ENCODE measurements around the gene OPTC. TPM values are rescaled to one million over a fixed set of nuclear protein-coding genes. Genes with fewer than 3 reads are reported as not detected.

Gene OPTC
- total RNA-seq, 1 donor from 2014 or later, result not detected

DNA sequence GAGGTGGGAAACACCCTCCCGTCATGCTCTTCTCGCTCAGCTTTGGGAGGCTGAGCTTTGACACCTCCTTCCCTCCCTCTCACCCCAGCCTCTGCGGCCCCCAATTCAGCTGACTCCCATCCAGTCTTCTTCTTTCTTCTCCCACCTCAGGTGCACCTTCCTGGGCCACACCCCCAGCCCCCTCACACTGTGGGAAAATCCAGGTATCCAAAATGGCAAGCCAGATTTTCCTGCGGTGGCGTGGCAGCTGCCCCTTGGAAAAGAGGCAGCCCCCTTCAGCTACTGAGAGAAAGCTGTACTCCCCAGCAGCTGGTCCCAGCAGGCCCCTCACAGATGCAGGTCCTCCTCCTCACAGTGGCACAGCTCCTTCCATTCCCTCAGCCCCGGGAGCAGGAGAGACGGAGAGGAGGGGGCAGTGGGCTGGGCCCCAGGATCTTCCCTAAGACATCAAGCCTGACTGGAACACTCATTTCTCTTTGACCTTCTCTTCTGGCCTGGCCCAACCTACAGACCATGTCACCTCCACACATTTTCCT is 61.6 kb downstream of the OPTC start:
- ATAC-seq (no peak), DNase-seq (ENCODE audit: low spot score) (no peak)

DNA sequence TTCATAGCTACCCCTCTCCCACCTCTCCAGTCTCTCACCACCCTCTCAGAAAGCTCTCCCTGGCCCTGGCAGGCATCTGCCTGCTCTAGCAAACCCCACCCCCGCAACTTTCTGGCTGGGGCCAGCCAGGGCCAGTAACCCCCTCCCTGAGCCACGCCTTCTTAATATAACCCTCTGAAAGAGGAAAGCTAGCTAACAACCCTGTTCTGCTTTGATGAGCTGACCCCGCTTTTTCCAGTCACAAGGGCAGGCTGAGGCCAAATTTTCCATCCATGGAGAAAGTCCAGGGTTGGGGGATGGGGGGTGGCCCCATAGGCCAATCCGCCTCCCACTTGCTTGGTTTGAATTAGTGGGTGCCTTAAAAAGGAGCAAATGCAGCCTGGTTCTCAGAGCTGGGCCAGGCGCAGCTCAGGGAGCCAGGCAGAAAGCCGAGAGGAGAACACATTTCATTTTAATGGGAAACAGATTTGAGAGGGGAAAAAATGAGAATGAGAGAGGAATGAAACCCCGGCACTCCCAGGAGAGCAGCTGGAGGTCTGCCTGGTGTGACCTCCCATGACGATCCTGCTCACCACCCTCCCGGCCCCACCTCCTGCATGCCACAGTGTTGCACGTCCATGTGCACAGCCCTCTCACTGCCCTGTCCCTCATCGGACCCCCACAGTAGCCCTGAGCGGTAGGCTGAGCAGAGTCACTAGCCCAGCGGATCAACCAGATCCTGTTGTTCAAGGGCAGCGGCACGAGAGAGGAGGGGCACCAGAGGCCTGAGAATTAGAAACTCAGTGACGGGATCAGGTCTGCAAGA is 62.3 kb downstream of the OPTC start:
- no peak for ATAC-seq
- no peak for DNase-seq (ENCODE audit: low spot score)

DNA sequence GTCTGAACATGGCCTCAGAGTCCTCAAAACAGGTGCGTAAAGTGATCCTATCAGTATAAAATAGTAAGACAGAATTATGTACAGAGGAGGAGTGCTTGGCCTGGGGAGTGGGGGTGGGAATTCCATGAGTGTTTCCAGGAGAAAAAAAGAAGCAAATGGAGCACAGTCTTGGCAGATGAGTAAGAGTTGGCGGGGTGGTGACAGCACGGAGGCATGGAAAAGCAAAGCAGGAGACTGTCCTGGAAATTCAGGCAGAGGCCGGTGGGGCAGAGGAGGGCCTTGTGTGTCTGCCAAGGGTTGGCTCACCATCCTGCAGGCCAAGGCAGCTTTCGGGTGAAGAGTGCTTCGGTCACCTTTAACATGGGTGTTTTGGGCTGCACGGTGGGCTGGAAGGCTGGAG is 63.4 kb downstream of the OPTC start:
- ATAC-seq, result no peak
- DNase-seq (ENCODE audit: low spot score), result no peak

DNA sequence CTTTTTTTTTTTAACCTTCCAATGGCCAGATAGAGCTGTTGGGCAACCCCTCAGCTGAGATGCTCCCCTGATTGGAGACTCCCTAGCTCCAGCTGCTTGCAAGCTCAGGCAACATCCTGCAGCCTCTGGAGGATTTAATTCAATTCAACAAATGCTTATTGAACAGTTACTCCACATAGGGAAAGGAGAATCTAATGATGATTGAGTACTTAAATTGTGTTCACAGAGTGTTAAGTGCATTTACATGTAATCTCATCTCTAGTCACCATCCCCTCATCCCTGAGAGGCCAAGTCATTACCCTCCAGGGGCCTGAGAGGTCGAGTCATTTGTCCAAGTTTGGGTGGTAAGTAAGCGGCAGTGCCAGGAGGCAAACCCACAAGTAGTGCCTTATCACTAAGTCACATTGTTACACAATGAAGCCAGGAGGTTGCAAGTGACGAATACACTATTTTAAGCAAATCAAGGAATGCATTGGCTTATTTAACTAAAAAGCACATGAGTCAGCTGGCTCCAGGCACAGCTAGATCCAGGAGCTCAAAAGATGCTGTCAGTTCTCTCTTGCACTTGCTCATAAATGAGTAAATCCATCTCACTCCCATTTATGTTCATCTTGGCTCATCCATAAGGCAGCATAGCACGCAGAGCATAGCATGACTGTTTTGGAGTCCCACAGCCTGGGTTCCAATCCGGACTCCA is 64.3 kb downstream of the OPTC start:
- ATAC-seq (no peak), DNase-seq (ENCODE audit: low spot score) (no peak)

Other genes starting within 250 kb of the OPTC start
- 2.8 TPM for gene BTG2, start 188.6 kb upstream of the OPTC start, total RNA-seq
- 1.7 TPM for gene FMOD, start 143.0 kb upstream of the OPTC start, total RNA-seq
- 6.4 TPM for gene PRELP, start 18.3 kb upstream of the OPTC start, total RNA-seq
- gene ATP2B4, start 132.7 kb downstream of the OPTC start, total RNA-seq, result 9.9 TPM

Data from left lobe of liver (tissue), 2 donors.